IMR-90 (cell line): ENCODE measurements around the gene CRTC1. TPM values are rescaled to one million over a fixed set of nuclear protein-coding genes. Genes with fewer than 3 reads are reported as not detected.

Source experiments
- ATAC-seq: fragments of 200-7000 bp; cut with Tn5 transposase; 2 replicates; pipeline ENCODE4 v1.9.1; 2020; ENCODE audit warnings: low read depth, mild to moderate bottlenecking, moderate library complexity
- BruUV-seq: library from RNA; stranded (reverse); fragments of 400-500 nt; replicated peaks from 2 replicates; lab custom pipeline; 2021; lab: Mats Ljungman, UMichigan
- CTCF ChIA-PET: fragments of 300-600 bp; formaldehyde crosslinking; extraction: SDS; loops from one replicate; lab custom pipeline; 2021; ENCODE audit warnings: antibody characterized with exemption; lab: Yijun Ruan, JAX
- POLR2A ChIA-PET: fragments of 300-600 bp; sonication (Branson Sonifier 250); formaldehyde crosslinking; loops from one replicate; lab custom pipeline; 2022; ENCODE audit warnings: antibody characterized with exemption; ENCODE audit not compliant: unreplicated experiment; lab: Charles Lee
- DNase-seq: peaks from one replicate; pipeline ENCODE4 v3.0.0; 2013
- H2AFZ ChIP-seq: replicated peaks from 2 replicates; pipeline ENCODE3; 2013; ENCODE audit warnings: low read length, mild to moderate bottlenecking; ENCODE audit not compliant: poor library complexity
- H2AK5ac ChIP-seq: 2 replicates; pipeline ENCODE4 v1.6.1; 2013; ENCODE audit warnings: low read depth, low read length, inconsistent platforms
- H2AK9ac ChIP-seq: replicated peaks from 2 replicates; pipeline ENCODE3; 2013; ENCODE audit warnings: mild to moderate bottlenecking, low read depth, low read length, moderate library complexity; ENCODE audit not compliant: poor library complexity
- H2BK120ac ChIP-seq: 2 replicates; pipeline ENCODE4 v1.6.1; 2013; ENCODE audit warnings: low read depth, low read length, inconsistent platforms
- H2BK15ac ChIP-seq: 3 replicates; pipeline ENCODE4 v1.6.1; 2013; ENCODE audit warnings: low read depth, low read length, inconsistent platforms
- H2BK20ac ChIP-seq: 2 replicates; pipeline ENCODE4 v1.6.1; 2013; ENCODE audit warnings: low read depth, mild to moderate bottlenecking, inconsistent platforms, low read length, moderate library complexity
- H2BK5ac ChIP-seq: 2 replicates; pipeline ENCODE4 v1.6.1; 2013; ENCODE audit warnings: mild to moderate bottlenecking, low read depth, low read length, inconsistent platforms; ENCODE audit not compliant: poor library complexity, severe bottlenecking
- H3K14ac ChIP-seq: replicated peaks from 2 replicates; pipeline ENCODE4 v1.6.1; 2013; ENCODE audit warnings: low read depth, low read length, inconsistent platforms
- H3K18ac ChIP-seq: 2 replicates; pipeline ENCODE4 v1.6.1; 2013; ENCODE audit warnings: low read depth, low read length, control low read depth
- H3K23ac ChIP-seq: 2 replicates; pipeline ENCODE4 v1.6.1; 2013; ENCODE audit warnings: low read depth, low read length, inconsistent platforms
- H3K27ac ChIP-seq: 2 replicates; pipeline ENCODE4 v1.5.1; 2013; ENCODE audit warnings: mild to moderate bottlenecking, control low read depth, low read length; ENCODE audit not compliant: insufficient read depth
- H3K27me3 ChIP-seq: 2 replicates; pipeline ENCODE4 v1.6.1; 2013; ENCODE audit warnings: low read length; ENCODE audit not compliant: control insufficient read depth, insufficient read depth
- H3K36me3 ChIP-seq: 2 replicates; pipeline ENCODE4 v1.6.1; 2013; ENCODE audit warnings: low read length, mixed read lengths; ENCODE audit not compliant: control insufficient read depth, insufficient read depth
- H3K4ac ChIP-seq: 2 replicates; pipeline ENCODE4 v1.6.1; 2013; ENCODE audit warnings: low read depth, low read length, inconsistent platforms
- H3K4me1 ChIP-seq: 2 replicates; pipeline ENCODE4 v1.6.1; 2013; ENCODE audit warnings: low read length, mixed read lengths; ENCODE audit not compliant: control insufficient read depth, insufficient read depth
- H3K4me2 ChIP-seq: 2 replicates; pipeline ENCODE4 v1.6.1; 2013; ENCODE audit warnings: low read depth, mild to moderate bottlenecking, control low read depth, low read length, moderate library complexity
- H3K4me3 ChIP-seq: 2 replicates; pipeline ENCODE4 v1.5.1; 2013; ENCODE audit warnings: low read depth, mild to moderate bottlenecking, control low read depth, low read length, moderate library complexity; ENCODE audit not compliant: insufficient read depth
- H3K56ac ChIP-seq: 2 replicates; pipeline ENCODE4 v1.6.1; 2013; ENCODE audit warnings: low read length, inconsistent platforms; ENCODE audit not compliant: insufficient read depth; ENCODE audit errors: extremely low read depth
- H3K79me1 ChIP-seq, 2 experiments: 2 replicates each; pipeline ENCODE4 v1.6.1; 2013; ENCODE audit warnings: low read length in 2 of 2, inconsistent platforms in 1 of 2, low read depth in 1 of 2
- H3K9ac ChIP-seq: 2 replicates; pipeline ENCODE4 v1.6.1; 2013; ENCODE audit warnings: low read depth, low read length, control low read depth
- H3K9me1 ChIP-seq: 2 replicates; pipeline ENCODE4 v1.6.1; 2013; ENCODE audit warnings: low read length, inconsistent platforms; ENCODE audit not compliant: insufficient read depth
- H3K9me3 ChIP-seq: 2 replicates; pipeline ENCODE4 v1.6.1; 2013; ENCODE audit warnings: low read length; ENCODE audit not compliant: control insufficient read depth, insufficient read depth
- H4K20me1 ChIP-seq: 2 replicates; pipeline ENCODE4 v1.6.1; 2013; ENCODE audit warnings: low read length, inconsistent platforms; ENCODE audit not compliant: insufficient read depth
- H4K5ac ChIP-seq: 2 replicates; pipeline ENCODE4 v1.6.1; 2013; ENCODE audit warnings: mild to moderate bottlenecking, low read depth, low read length, control low read depth
- H4K8ac ChIP-seq, 2 experiments: 2 replicates each; pipeline ENCODE4 v1.6.1; 2013; ENCODE audit warnings: low read depth in 2 of 2, low read length in 2 of 2, control low read depth in 1 of 2, inconsistent platforms in 1 of 2
- H4K91ac ChIP-seq: 2 replicates; pipeline ENCODE4 v1.6.1; 2013; ENCODE audit warnings: low read depth, low read length, inconsistent platforms; ENCODE audit not compliant: insufficient read depth
- BHLHE40 ChIP-seq: fragments of 150-350 bp; IDR thresholded peaks from 2 replicates; pipeline ENCODE4 v1.6.1; 2016; ENCODE audit warnings: mild to moderate bottlenecking, low read depth, low read length
- CEBPB ChIP-seq: IDR thresholded peaks from 2 replicates; pipeline ENCODE4 v1.6.1; 2012; ENCODE audit warnings: low read depth, low read length, improper control_type of control experiment
- CHD1 ChIP-seq: IDR thresholded peaks from 2 replicates; pipeline ENCODE4 v1.6.1; 2012; ENCODE audit warnings: low read depth, low read length, improper control_type of control experiment
- MAFK ChIP-seq: IDR thresholded peaks from 2 replicates; pipeline ENCODE4 v1.6.1; 2012; ENCODE audit warnings: low read depth, low read length, improper control_type of control experiment
- MAZ ChIP-seq: IDR thresholded peaks from 2 replicates; pipeline ENCODE4 v1.6.1; 2012; ENCODE audit warnings: low read depth, mild to moderate bottlenecking, low read length, improper control_type of control experiment, moderate library complexity, borderline replicate concordance
- MXI1 ChIP-seq: IDR thresholded peaks from 2 replicates; pipeline ENCODE4 v1.6.1; 2012; ENCODE audit warnings: low read depth, mild to moderate bottlenecking, low read length, moderate library complexity, borderline replicate concordance
- NFE2L2 ChIP-seq: fragments of 150-350 bp; IDR thresholded peaks from 2 replicates; pipeline ENCODE4 v1.6.1; 2016; ENCODE audit warnings: low read depth, mild to moderate bottlenecking, low read length
- POLR2A ChIP-seq: IDR thresholded peaks from 2 replicates; pipeline ENCODE4 v1.6.1; 2012; ENCODE audit warnings: mild to moderate bottlenecking, low read depth, low read length
- RAD21 ChIP-seq: IDR thresholded peaks from 2 replicates; pipeline ENCODE4 v1.6.1; 2012; ENCODE audit warnings: low read length, improper control_type of control experiment
- RCOR1 ChIP-seq: IDR thresholded peaks from 2 replicates; pipeline ENCODE4 v1.6.1; 2012; ENCODE audit warnings: mild to moderate bottlenecking, low read length, improper control_type of control experiment; ENCODE audit not compliant: insufficient replicate concordance
- RFX5 ChIP-seq: IDR thresholded peaks from 2 replicates; pipeline ENCODE4 v1.8.0; 2012; ENCODE audit warnings: low read depth, mild to moderate bottlenecking, low read length, moderate library complexity
- SMC3 ChIP-seq: fragments of 150-350 bp; IDR thresholded peaks from 2 replicates; pipeline ENCODE4 v1.6.1; 2016; ENCODE audit warnings: low read depth, mild to moderate bottlenecking, antibody characterized with exemption, low read length, moderate library complexity
- WGBS, 2 experiments: methylation state at CpG; one replicate each; pipeline versions ENCODE4 v1.1.5 to v1.1.7; 2013; ENCODE audit warnings: missing lambda C conversion rate in 2 of 2; ENCODE audit not compliant: insufficient read length in 1 of 2; ENCODE audit errors: extremely low coverage in 2 of 2; 5-methylcytosine and 5-hydroxymethylcytosine counted together
- dilution Hi-C: fragments of 300-500 bp; cut with HindIII; formaldehyde crosslinking; loops from one replicate; pipeline ENCODE4 v1.14.3; 2018; ENCODE audit warnings: low sequenced_read_pairs; ENCODE audit not compliant: unreplicated experiment
- in situ Hi-C: fragments of 300-500 bp; cut with MboI; formaldehyde crosslinking; loops from 3 replicates; pipeline ENCODE4 v1.14.3; 2019; ENCODE audit warnings: low sequenced_read_pairs, inconsistent platforms, mixed read lengths
- intact Hi-C: fragments of 100-400 bp; cut with micrococcal nuclease; formaldehyde crosslinking; loops from 2 replicates; pipeline ENCODE4 v1.10.0; 2022
- polyA plus RNA-seq, 3 experiments: library from polyadenylated mRNA; depleted of rRNA; stranded (reverse); fragments of >200 nt; gene quantifications; 2 replicates each; pipeline ENCODE4 v1.2.3, GENCODE V29; 2012; ENCODE audit warnings: low replicate concordance in 1 of 3
- total RNA-seq: library from RNA; depleted of rRNA; stranded (reverse); fragments of >200 nt; gene quantifications from 2 replicates; pipeline ENCODE4 v1.2.3, GENCODE V29; 2012
- TF ChIP-seq, protein P1 (sequence below): fragments of 150-350 bp; IDR thresholded peaks from 2 replicates; pipeline ENCODE4 v1.6.1; 2017; ENCODE audit warnings: mild to moderate bottlenecking, antibody characterized with exemption, low read length, low read depth
- TF ChIP-seq, protein P2 (sequence below): conservative IDR thresholded peaks from 2 replicates; pipeline ENCODE4 v1.5.1; 2012; ENCODE audit warnings: mild to moderate bottlenecking, low read depth, low read length, improper control_type of control experiment
- TF ChIP-seq, protein P3 (sequence below): fragments of 150-350 bp; IDR thresholded peaks from 2 replicates; pipeline ENCODE4 v1.6.1; 2016; ENCODE audit warnings: low read depth, mild to moderate bottlenecking, low read length, moderate library complexity, borderline replicate concordance

The CRTC1 gene
- total and polyA plus RNA-seq, 2 of the 4 experiments (the other 2 are of a cell fraction) = 0.18 to 5.7 TPM

DNA sequence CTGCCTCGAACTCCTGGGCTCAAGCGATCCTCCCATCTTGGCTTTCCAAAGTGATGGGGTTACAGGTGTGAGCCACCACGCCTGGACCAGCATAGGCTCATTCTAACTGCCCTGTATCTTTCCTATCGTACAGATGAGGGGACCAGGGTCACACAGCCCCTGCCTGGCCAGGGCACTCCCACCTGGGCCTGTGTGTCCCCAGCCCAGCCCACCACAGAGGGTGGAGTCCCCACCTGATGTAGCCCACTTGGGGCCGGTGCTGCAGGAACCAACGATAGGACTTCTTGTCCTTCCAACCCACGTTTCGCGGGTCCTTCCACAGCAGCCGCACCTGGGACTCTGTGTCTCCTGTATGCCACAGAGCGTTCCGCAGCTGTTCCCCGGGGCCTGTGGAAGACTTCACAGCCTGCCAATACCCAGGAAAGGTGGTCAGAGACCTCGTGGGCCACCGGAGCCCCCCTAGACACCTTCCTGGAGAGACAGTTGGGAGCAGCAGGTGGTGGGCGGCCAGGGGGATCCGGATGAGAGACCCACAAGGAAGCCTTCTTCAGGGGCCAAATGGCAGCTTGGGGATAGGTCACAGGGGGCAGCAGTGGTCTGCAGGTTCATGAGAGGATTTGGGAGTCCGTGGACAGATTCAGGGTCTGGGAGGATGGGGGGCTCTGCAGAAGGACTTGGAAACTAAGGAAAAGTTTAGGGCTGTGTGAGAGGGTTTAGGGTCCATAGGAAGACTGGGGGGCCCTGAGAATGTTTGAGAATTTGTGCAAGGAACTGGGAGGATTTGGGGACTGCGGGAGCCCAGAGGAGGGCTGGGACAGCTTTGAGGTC lies 100.7 kb downstream of the CRTC1 start:
- in situ Hi-C loops (no loop called here), dilution Hi-C loops (no loop called here), intact Hi-C loops (no loop called here)
- Histone ChIP-seq H2AK9ac (no peak overlapping the region), H3K14ac (no peak overlapping the region), H4K5ac (no peak overlapping the region), H3K9me1 (peaks cover 2% of the 10 kb centered on the region; the same call in 1 of the 2 replicates), H3K4ac (no peak overlapping the region), H2BK15ac (no peak overlapping the region), H4K8ac (no peak overlapping the region), H3K56ac (no peak overlapping the region), H4K20me1 (peaks cover 8% of the 10 kb centered on the region; the same call in 1 of the 2 replicates), H2BK120ac (no peak overlapping the region), H2BK20ac (no peak overlapping the region), H3K27ac (no peak overlapping the region), H3K18ac (no peak overlapping the region), H3K4me3 (no peak overlapping the region), H3K27me3 (peaks cover 32% of the 10 kb centered on the region), H2AFZ (no peak overlapping the region), H3K9ac (no peak overlapping the region), H3K4me1 (no peaks in the 10 kb centered on the region; the same call in 1 of the 2 replicates), H2AK5ac (no peak overlapping the region), H3K9me3 (peaks cover 4% of the 10 kb centered on the region), H3K4me2 (no peak overlapping the region), H3K79me1 (no peaks in the 10 kb centered on the region), H4K91ac (no peak overlapping the region), H3K23ac (no peak overlapping the region), H2BK5ac (no peak overlapping the region), H3K36me3 (no peaks in the 10 kb centered on the region)
- ChIA-PET CTCF (interaction anchor here (1.2 kb wide), 1 partner anchor 63 kb away, joined by 3 read pairs; no protein-coding TSS in a partner anchor), POLR2A (no interaction called here)
- 88% methylated on average over 14 of the region's 19 CpGs; no CpG with 5 or more reads in 1 of the 2 experiments for WGBS, 2 experiments
- DNase-seq (no peak), ATAC-seq (no peak)
- no TSS peak for BruUV-seq
- TF ChIP-seq RFX5 (no peak), NFE2L2 (no peak), BHLHE40 (no peak), MAZ (no peak), MAFK (no peak), RCOR1 (no peak), SMC3 (no peak), POLR2A (no peak), CEBPB (no peak), RAD21 (no peak), MXI1 (no peak), CHD1 (no peak)
- TF ChIP-seq, protein P1, sequence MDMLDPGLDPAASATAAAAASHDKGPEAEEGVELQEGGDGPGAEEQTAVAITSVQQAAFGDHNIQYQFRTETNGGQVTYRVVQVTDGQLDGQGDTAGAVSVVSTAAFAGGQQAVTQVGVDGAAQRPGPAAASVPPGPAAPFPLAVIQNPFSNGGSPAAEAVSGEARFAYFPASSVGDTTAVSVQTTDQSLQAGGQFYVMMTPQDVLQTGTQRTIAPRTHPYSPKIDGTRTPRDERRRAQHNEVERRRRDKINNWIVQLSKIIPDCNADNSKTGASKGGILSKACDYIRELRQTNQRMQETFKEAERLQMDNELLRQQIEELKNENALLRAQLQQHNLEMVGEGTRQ = no peak
- TF ChIP-seq, protein P2, sequence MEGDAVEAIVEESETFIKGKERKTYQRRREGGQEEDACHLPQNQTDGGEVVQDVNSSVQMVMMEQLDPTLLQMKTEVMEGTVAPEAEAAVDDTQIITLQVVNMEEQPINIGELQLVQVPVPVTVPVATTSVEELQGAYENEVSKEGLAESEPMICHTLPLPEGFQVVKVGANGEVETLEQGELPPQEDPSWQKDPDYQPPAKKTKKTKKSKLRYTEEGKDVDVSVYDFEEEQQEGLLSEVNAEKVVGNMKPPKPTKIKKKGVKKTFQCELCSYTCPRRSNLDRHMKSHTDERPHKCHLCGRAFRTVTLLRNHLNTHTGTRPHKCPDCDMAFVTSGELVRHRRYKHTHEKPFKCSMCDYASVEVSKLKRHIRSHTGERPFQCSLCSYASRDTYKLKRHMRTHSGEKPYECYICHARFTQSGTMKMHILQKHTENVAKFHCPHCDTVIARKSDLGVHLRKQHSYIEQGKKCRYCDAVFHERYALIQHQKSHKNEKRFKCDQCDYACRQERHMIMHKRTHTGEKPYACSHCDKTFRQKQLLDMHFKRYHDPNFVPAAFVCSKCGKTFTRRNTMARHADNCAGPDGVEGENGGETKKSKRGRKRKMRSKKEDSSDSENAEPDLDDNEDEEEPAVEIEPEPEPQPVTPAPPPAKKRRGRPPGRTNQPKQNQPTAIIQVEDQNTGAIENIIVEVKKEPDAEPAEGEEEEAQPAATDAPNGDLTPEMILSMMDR = no peak
- TF ChIP-seq, protein P3, sequence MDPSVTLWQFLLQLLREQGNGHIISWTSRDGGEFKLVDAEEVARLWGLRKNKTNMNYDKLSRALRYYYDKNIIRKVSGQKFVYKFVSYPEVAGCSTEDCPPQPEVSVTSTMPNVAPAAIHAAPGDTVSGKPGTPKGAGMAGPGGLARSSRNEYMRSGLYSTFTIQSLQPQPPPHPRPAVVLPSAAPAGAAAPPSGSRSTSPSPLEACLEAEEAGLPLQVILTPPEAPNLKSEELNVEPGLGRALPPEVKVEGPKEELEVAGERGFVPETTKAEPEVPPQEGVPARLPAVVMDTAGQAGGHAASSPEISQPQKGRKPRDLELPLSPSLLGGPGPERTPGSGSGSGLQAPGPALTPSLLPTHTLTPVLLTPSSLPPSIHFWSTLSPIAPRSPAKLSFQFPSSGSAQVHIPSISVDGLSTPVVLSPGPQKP = no peak
